GM19025 (cell line): ENCODE data around the gene TMPRSS12.
"Not testable (repeated sequence)": the region's sequence is repeated elsewhere in the genome, so short reads cannot be mapped to it uniquely, and the experiment has no call there.

Experiments
- ATAC-seq: cut with Tn5 transposase; IDR thresholded peaks from one replicate; pipeline ENCODE4 v1.9.1; 2021; ENCODE audit warnings: mild to moderate bottlenecking, low read depth, moderate library complexity; ENCODE audit not compliant: unreplicated experiment

The TMPRSS12 gene

DNA sequence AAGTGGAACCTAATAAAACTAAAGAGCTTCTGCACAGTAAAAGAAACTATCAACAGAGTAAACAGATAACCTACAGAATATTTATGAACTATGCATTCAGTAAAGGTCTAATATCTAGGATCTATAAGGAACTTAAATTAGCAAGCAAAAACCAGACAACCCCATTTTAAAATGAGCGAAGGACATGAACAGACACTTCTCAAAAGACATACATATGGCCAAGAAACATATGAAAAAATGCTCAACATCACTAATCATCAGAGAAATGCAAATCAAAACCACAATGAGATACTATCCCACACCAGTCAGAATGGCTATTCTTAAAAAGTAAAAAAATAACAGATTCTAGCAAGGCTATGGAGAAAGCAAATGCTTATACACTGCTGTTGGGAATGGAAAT is 12.5 kb downstream of the TMPRSS12 start:
- ATAC-seq: not testable (repeated sequence)

DNA sequence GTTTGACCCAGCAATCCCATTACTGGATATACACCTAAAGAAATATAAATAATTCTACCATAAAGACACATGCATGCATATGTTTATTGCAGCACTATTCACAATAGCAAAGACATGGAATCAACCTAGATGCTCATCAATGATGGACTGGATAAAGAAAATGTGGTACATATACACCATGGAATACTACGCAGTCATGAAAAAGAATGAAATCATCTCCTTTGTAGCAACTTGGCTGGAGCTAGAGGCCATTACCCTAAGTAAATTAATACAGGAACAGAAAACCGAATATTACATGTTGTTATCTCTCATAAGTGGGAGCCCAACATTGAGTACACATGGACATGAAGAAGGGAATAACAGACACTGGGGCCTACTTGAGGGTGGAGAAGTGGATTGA is 13.0 kb downstream of the TMPRSS12 start:
- ATAC-seq: not testable (repeated sequence)

GRCh38 chr12:50859621-50860310 is 17.0 kb downstream of the TMPRSS12 start:
- ATAC-seq: no peak

GRCh38 chr12:50862316-50862715 is 19.6 kb downstream of the TMPRSS12 start:
- ATAC-seq: no peak

DNA sequence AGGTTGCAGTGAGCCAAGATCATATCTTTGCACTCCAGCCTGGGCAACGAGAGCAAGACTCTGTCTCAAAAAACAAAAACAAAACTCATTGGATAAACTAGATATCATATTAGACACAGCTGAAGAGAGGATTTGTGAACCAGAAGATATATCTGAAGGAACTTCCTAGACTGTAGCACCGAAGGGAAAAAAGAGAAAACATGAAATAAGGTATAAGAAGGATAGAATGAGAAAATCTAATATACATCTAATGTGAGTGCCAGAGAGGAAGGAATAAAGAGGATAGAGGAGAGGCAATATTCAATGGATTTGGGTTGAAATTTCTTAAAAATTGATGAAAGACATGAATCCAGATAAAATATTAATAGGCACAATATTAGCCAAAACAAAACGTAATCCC is 22.5 kb downstream of the TMPRSS12 start:
- no peak for ATAC-seq

DNA sequence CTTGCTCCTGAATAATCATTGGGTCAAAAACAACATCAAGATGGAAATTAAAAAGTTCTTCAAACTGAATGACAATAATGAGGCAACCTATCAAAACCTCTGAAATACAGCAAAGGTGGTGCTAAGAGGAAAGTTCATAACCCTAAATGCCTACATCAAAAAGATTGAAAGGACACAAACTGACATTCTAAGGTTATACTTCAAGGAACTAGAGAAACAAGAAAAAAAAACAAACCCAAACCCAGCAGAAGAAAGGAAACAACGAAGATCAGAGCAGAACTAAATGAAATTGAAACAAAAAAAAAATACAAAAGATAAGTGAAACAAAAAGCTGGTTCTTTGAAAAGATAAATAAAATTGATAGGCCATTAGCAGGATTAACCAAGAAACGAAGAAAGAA is 26.2 kb downstream of the TMPRSS12 start:
- ATAC-seq: not testable (repeated sequence)

- no peak for ATAC-seq
Observed at GRCh38 chr12:50882563-50882962, 39.8 kb downstream of the TMPRSS12 start.

DNA sequence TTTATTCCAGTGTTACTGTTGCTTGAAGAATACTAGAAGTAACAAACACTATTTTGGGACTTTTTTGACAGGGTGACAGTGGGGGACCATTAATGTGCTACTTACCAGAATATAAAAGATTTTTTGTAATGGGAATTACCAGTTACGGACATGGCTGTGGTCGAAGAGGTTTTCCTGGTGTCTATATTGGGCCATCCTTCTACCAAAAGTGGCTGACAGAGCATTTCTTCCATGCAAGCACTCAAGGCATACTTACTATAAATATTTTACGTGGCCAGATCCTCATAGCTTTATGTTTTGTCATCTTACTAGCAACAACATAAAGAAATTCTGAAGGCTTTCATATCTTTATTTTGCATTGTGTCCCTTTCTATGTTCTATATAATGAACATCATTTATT is 44.5 kb downstream of the TMPRSS12 start:
- no peak for ATAC-seq

GRCh38 chr12:50888666-50889065 is 45.9 kb downstream of the TMPRSS12 start:
- ATAC-seq: no peak

DNA sequence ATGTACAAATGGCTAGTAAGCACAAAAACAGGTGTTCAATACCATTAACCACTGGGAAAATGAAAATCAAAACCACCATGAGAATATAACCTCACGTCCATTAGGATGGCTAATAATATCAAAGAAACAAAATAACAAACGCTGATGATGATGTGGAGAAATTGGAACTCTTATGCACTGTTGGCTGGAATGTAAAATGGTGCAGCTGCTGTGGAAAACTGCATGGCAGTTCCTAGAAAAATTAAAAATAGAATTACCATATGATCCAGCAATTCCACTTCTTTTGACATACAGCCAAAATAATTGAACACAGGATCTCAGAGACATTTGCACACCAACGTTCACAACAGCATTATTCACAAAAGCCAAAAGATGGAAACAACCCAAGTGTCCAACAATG is 51.5 kb downstream of the TMPRSS12 start:
- ATAC-seq: no peak

DNA sequence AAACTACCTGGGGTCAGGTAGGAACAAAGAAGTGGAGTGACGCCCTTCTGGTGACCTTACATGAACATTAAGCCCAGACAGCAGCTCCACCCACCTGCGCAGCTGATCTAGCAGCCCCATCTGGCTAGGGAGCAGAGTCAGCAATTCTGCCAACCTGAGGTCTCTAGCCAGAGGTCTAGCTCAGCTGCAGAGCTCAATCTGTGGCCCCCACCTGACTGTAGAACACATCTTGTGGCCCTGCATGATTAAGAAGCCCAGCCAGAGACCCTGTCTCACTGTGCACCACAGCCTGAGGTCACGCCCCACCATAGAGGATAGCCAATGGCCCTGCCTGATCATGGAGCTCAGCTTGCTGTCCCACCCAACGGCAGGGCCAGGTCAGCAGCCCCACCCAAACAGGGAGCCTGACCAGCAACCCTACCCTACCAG is 59.0 kb downstream of the TMPRSS12 start:
- no peak for ATAC-seq

DNA sequence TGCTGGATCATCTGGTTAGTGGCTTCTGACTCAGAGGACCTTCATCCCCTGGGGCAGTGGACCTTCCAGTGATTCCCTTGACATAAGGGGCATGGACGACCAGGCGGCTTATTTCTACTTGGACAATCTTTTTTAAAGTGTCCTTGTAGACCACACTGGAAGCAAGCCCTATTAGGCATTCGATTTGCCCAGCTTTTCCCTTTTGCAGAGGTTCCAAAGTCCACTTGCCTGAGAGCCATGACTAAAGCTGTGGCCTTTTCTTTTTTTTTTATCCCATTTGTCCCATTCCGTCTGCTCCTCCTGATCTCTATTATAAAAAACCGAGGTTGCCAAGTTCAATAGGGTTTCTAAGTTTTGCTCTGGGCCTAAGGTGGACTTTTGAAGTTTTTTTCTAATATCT is 65.8 kb downstream of the TMPRSS12 start:
- ATAC-seq: not testable (repeated sequence)

GRCh38 chr12:50912361-50912760 is 69.6 kb downstream of the TMPRSS12 start:
- not testable (repeated sequence) for ATAC-seq

DNA sequence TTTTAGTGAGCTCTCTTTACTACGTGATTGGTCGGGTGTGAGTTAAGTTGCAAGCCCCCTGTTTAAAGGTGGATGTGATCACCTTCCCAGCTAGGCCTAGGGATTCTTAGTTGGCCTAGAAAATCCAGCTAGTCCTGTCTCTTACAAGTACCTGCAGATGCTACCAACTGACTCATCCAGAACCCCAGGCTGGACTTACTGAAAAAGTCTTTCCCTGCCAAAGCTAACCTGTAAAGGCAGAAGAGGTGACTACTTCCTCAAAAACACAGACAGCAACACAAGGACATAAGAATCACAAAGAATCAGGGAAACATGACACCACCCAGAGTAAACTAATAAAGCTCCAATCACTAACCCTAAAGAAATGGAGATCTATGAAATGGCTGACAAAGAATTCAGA is 70.5 kb downstream of the TMPRSS12 start:
- no peak for ATAC-seq

- no peak for ATAC-seq
Observed at GRCh38 chr12:50914872-50915484, 72.3 kb downstream of the TMPRSS12 start.

DNA sequence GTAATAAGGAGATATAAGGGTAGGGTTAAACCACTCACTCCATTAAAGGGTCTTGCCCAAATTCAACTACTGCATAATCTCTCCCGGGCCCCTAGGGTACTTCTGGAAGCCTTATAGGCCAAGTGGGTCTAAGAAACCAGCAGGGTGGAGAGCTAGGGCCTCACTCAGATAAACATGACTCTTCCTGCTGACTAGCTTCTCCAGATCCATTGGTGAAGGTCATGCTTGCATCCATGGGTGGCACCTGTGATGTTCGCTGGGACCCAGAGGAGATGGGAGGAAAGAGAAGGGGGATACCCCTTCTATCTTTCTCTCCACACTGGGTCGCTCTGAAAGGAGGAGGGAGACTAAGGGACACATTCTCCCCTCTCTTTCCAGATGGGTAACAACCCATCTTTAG is 73.6 kb downstream of the TMPRSS12 start:
- ATAC-seq: no peak

GRCh38 chr12:50918584-50919316 is 76.0 kb downstream of the TMPRSS12 start:
- no peak for ATAC-seq

DNA sequence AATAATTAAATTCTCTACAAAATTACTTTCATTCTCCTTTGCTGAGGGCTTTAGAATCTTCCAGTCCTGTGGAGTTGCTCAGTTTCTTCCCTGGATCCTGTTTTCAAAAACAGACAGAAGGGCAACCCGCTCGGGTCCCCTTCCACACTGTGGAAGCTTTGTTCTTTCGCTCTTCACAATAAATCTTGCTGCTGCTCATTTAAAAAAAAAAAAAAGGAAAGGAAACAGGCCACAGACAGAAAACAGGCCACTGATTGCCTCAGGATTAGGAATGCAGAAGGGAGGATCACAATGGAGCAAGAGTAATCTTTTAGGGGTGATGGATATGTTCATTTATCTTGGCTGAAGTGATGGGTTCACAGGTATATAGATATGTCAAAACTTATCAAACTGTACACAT is 80.1 kb downstream of the TMPRSS12 start:
- ATAC-seq: no peak

GRCh38 chr12:50923361-50924130 is 80.8 kb downstream of the TMPRSS12 start:
- ATAC-seq: no peak

DNA sequence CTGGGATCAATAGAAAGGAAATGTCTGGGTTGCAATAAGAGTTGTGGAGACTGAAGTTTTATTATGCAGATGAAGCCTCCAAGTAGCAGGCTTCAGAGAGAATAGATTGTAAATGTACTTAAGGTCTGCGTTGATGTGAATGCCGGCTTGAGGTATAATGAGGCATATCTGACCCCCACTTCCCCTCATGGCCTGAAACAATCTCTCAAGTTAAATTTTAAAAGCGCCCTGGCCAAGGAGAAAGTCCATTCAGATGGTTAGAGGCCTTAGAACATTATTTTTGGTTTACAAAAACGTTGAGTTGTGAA is 81.4 kb downstream of the TMPRSS12 start:
- no peak for ATAC-seq
